GM12873 (cell line): Measurements from ENCODE around the gene SOWAHD.

ENCODE experiments used
- CTCF ChIP-seq: IDR thresholded peaks from 2 replicates; pipeline ENCODE4 v1.5.1; 2012; ENCODE audit warnings: low read depth, mild to moderate bottlenecking, moderate library complexity, low read length, control low read depth; ENCODE audit not compliant: insufficient read depth; ENCODE audit errors: missing control alignments

The SOWAHD gene

GRCh38 chrX:119757979-119758730, at the start of gene SOWAHD:
Gene SOWAHD, plus strand, starts transcription at chrX:119758588. Its CDS starts 80 bp downstream, at chrX:119758668.
- TF ChIP-seq CTCF: no peak

GRCh38 chrX:119708936-119709335, 49.5 kb upstream of the SOWAHD start:
- no peak for TF ChIP-seq CTCF

GRCh38 chrX:119709630-119710029, 48.8 kb upstream of the SOWAHD start:
- no peak for TF ChIP-seq CTCF

- TF ChIP-seq CTCF: no peak
Measured at GRCh38 chrX:119721487-119721886, 36.9 kb upstream of the SOWAHD start.

GRCh38 chrX:119721926-119722325, 36.5 kb upstream of the SOWAHD start:
- TF ChIP-seq CTCF: no peak

- no peak for TF ChIP-seq CTCF
Measured at GRCh38 chrX:119726900-119727555, 31.4 kb upstream of the SOWAHD start.

GRCh38 chrX:119728487-119728886, 29.9 kb upstream of the SOWAHD start:
- TF ChIP-seq CTCF: peak; percentile 27
